ENCODE measurements around the gene MCU. TPM values are rescaled to one million over a fixed set of nuclear protein-coding genes. Genes with fewer than 3 reads are reported as not detected.

MCU gene, protein sequence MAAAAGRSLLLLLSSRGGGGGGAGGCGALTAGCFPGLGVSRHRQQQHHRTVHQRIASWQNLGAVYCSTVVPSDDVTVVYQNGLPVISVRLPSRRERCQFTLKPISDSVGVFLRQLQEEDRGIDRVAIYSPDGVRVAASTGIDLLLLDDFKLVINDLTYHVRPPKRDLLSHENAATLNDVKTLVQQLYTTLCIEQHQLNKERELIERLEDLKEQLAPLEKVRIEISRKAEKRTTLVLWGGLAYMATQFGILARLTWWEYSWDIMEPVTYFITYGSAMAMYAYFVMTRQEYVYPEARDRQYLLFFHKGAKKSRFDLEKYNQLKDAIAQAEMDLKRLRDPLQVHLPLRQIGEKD
- total RNA-seq, result 26.6 and 30.0 TPM in 2 replicates

DNA sequence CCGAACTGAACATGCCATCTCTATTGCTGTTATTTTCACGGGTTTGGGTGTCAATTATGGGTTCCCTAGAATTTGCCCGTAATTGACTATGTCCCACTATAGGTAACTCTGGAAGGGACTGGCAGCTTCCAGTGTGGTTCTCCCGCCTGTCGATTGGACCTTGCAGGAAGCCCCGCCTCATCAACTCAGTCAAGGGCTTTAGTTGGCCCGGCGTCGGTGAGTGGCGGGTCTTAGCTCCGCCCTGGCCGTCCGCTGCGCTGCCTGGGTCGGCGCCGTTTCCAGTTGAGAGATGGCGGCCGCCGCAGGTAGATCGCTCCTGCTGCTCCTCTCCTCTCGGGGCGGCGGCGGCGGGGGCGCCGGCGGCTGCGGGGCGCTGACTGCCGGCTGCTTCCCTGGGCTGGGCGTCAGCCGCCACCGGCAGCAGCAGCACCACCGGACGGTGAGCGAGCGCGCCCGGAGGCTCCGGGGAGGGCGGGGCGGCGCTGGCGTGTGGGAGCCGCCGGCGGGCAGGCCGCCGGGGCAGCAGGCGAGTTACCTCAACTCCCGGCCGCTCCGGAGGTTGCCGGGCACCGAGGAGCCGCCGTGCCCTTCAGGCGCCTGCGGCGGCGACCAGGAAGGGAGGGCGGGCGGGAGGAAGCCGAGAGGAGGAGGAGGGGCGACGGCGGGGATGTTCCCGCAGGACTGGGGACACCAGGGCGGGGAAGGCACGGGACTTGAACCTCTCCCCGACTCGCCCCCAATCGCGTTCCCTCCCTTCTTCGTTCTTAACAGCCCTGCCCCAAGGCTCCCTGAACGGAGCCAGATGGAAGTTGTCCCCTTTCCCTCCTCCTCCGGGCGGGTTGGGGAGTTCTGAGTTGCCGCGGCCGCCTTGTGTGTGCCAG is at the start of gene MCU:
TSS of gene MCU (plus strand) at position 281 of the 881 bp plus-strand sequence. CDS start at position 290, 9 bp downstream.

DNA sequence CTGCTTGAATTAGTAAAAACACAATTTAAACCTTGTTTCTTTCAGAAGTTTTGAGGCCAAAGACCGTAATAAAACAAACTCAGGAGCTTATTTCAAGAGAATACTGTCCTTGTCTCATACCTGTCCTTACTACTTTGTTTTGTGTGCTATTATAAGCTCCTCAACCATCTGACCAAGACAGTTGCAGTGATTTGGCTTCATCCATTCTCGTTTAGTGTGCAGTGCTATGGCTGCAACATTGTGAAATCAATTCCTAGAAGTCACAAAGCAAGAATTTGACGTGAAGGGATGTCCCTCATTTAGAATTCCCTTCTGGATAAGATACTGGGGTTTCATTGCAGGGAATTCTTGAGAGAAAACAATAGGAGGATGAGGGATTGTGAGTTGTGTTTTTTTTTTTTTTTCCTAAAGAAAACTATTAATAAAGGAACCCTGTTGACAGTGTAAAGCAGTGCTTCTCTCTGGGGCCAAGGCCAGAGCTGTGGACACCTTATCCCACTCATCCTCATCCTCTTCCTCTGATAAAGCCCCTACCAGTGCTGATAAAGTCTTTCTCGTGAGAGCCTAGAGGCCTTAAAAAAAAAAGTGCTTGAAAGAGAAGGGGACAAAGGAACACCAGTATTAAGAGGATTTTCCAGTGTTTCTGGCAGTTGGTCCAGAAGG is 201.3 kb downstream of the MCU start, which contains the start of gene OIT3:
TSS of gene OIT3 (plus strand) at position 604 of the 663 bp plus-strand sequence. CDS start 60 bp downstream, outside the sequence.

Other genes with a start within 250 kb of the MCU start
- 47.3 and 54.5 TPM in 2 replicates for gene MICU1, start 66.1 kb upstream of the MCU start, total RNA-seq
- gene OIT3, start 201.6 kb downstream of the MCU start, total RNA-seq, result under 0.01 and 0.03 TPM in 2 replicates

Measured in smooth muscle cell of the pulmonary artery (primary cell).